T-helper 2 cell treated with Interferon-gamma antibody and Interleukin-4, amounts not matched to agents 100 ng/mL and 5 ng/mL, for 36 hours (primary cell): ENCODE measurements around the gene ARPIN. TPM values are rescaled to one million over a fixed set of nuclear protein-coding genes. Genes with fewer than 3 reads are reported as not detected.
"Not testable (repeated sequence)": the region's sequence is repeated elsewhere in the genome, so short reads cannot be mapped to it uniquely, and the experiment has no call there.

ENCODE experiments used
- intact Hi-C: fragments of 100-400 bp; cut with micrococcal nuclease; formaldehyde crosslinking; loops from one replicate; pipeline ENCODE4 v1.15.1; 2023
- total RNA-seq: library from RNA; stranded (reverse); gene quantifications from 2 replicates; pipeline ENCODE4 v1.2.3, GENCODE V29; 2022

Gene ARPIN
- total RNA-seq, 1 donor from 2014 or later: not detected

DNA sequence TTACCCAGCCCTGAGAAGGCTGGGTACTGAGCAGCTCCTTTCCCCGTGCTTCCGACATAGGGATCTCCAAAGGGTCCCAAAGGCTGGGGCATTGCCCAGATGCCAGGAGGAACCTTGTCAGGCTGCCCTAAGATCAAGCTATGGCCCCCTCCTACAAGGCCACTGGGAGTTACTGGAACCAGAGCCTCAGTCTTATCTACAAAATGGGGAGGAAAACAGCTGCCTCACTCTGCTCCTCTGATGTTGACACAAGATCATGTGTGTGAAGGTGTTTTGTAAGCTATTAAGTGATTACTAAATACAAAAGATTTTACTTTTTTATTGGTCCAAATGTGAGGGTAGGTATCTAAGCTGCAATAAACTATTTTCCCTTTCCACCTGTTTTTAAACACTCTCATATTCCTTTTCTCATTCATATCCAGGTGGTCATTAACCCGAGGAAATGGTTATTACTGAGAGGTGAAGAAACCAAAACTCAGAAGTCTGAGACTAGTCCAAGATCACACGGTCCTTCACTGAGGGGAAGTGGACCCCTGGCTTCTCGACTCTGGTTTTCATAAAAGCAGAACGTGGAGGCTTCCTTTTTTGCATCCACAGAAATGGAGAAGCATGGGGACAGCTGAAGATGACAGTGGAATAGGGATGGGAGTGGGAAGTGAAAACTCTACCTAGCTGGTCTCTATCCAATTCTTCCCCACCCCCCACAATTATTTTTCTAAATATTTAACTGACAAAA lies 1.7 kb downstream of the ARPIN start:
- intact Hi-C loops: no loop called here

DNA sequence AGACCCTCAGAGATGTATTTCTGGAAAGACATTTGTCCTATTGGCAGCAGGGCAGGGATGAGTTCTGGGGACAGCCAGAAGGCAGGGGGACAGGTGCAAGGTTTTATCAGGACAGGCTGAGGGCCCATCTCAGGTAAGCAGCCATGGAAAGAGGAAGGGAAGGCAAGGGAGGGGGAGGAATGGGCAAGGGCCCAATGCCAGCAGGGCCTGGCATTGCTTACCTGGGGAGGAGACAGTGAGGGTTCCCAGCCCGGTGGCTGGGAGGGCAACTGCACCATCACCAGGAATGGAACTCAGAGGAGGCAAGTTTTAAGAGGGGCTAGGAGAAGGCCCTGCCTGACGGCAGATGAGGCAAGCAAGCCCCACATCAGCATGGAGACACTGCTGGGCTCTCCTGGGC lies 3.1 kb downstream of the ARPIN start:
- intact Hi-C loops: no loop called here

DNA sequence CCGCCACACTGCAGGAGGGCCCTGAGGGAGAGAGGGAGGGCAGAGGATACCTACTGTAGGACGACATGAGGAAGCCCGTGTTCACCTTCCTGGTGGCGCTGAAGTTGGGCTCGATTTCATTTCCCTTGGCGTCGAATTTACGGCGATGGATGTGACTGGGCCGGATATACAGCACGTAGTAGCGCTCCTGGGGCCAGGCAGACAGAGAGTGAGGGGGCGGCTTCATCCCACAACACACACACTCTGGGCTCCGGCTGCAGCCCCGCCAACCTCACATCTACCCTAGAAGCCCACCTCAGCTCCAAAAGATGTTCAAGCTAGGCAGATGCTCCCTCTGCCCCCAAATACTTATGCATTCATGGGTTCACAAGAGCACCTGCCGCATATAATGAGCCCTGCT lies 4.5 kb downstream of the ARPIN start:
- intact Hi-C loops: no loop called here

DNA sequence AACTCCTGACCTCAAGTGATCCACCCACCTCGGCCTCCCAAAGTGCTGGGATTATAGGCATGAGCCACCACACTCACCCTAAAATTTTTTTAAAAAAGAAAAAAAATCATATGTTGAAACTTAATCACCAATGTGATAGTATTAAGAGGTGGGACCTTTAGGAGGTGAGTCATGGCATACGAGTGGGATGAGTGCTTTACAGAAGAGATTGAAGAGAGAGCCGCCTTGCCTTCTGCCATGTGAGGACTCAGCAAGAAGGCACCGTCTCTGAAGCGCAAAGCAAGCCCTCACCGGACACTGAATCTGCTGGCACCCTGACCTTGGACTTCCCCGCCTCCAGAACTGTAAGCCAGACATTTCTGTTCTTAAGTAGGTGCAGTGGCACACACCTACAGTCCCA lies 5.5 kb downstream of the ARPIN start:
- intact Hi-C loops: no loop called here

DNA sequence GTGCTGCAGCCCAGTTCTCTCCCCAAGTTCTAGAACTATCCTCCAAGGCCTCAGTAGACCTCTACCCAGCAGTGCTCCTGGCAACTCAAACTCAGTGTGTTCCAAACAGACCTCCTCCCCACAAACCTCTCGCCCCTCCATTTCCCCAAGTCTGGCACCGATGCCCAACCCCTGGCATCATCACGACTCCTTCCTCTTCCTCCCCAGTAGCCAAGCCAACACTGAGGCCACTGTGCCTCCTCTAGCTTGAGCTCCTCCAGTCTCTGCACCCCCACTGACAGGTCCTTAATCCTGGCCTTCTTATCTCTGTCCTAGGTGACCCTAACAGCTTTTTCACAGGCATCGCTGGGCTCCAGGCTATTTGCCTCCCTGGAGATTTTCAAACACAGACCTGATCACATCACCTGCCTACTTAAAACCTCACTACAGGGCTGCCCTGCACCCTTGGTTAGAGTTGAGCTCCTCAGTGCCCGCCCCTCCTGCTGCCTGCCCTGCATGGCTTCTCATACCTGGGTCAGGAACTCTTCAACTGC lies 6.8 kb downstream of the ARPIN start:
- intact Hi-C loops: no loop called here

DNA sequence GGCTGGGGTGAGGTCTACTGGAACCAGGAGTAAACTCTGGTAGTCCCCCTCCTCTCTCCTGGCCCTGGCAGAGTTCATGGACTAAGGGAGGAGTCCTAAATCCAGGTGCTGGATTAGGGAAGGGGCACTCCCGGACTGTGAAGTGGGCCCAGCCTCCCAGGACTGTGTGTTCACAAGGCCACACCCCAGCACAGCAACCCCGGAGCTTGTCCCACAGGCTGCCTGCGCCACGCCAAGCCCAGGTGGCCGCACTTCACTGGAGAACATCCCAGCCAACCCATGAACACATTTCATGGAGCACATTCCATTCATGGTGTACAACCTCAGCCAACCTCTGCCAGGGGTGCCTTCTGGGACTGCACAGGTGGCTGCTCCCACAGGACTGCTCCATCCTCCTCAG lies 8.2 kb downstream of the ARPIN start:
- intact Hi-C loops: no loop called here

DNA sequence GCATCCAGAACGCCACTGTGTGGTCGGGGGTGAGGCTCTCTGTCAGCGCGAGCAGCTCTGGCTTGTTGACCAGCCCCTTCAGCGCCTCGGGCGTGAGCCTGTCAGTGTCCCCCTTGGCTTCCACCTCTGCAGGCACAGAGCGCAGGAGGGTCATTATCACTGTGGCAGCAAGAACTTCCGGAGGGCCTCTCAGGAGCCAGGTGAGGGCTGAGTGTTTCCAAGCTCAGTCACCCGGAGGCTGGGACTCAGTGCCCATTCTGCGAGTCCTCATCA lies 9.0 kb downstream of the ARPIN start:
- intact Hi-C loops: no loop called here

DNA sequence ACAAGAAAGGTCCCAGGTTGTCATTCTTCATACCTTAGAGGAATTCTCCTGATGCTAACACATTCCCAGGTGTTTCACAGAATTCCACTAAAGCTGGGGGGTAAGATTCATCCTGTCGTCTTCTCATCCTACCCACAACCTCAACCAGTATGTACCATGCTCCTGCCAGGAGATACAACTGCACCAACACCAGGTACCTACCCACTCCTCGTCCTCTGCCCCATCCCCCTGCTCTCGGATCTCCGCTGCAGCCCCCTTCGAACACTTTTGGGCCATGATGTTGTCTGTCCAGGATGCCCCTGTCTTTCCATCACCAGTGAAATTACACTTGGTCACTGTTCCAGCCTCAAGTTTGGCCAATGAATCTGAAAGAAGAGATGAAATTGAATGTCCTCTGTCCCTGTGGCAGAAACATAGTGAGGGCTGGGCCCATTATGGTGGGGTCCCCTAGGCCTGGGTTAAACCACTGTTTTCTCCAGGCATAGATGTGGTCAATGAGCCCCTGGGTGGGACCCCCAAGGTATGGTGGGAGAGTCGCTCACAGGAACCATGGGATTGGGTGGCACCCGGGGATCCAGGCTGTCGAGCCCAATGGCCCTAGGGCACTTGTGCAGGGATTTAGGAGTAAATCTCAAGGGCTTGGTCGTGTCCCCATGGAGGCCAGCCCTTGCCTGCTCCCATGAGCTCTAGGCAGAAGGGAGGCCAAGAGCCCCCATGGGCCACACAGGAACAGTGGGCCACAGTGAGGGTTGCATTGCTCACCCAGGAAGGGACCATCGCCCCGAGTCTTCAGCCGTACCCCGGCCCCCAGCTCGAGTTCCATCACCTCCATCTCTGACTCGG lies 9.5 kb downstream of the ARPIN start:
- intact Hi-C loops: no loop called here

DNA sequence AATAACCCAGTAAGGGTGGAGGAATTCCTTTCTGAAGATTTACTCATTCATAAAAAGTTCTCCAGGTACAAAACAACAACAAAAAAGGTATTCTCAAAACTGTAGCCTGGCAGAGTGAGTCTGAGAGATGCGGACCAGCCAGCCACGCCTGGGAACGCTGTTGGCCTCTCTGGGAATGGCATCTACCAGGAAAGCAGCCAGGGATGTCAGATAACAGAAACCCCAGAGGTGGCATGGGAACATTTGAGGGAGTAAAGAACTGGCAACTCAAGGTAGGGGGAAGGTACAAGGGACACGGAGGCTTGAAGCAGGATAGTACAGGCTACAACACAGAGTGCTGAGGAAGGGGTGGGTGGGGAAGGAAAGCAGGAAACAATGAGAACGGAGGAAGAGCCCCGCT lies 11.9 kb downstream of the ARPIN start:
- intact Hi-C loops: no loop called here

DNA sequence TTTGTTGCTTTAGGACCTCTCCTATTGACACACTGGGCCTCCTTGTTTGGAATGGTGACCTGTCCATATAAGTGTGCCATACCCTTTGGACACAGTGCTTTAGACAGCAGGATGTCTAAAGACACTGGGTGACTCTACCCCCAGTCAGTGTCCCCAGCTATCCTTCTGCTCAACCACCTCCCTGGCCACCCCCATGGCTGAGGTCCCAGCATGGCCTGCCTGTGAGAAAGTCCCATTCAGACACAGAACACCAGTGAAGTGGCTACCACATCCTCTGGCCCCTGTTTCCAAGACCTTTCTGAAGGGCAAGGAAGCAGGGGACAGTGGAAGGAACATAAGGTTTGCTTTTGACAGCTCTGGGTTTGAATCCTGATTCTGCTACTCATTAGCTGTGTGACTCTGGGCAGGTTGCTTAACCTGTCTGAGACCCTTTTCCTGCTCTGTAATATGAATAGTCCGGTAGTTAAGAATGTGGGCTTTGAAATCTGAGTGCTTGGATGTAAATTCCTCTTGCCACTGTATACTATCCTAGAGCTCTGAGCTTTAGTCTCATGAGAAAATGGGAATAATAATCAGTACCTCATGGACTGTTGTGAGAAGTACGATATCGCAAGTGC lies 12.7 kb downstream of the ARPIN start:
- intact Hi-C loops: loop anchor here (2.0 to 10.0 kb wide), 3 partner anchors 71 to 332 kb away; partner anchors contain the start of genes CIB1, GDPGP1 and ZNF710

DNA sequence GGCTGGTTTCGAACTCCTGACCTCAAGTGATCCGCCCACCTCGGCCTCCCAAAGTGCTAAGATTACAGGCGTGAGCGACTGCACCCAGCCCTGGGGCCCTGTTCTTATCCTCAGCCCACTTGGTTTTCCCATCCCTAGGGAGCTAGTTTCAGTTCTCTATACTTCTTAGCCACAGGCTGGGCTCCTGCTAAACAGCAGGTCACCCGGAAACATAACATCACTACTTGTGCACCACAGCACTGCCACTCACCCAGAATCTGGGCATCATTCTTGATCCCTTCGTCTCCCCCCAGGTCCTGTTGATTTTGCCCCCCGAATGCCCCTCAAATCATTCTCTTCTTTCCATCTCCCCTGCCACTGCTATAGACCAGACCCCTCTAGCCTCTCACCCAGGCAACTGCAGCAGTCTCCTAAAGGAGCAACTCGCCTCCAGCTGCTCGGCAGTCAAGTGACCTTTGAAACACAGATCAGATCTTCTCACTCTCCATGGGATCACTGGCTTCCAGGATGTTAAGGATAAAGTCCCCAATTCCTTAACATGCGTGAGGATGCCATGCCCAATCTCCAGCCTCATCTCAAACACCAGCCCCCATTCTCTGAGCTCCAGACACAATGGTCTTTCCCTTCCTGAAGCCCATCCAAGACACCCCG lies 13.3 kb downstream of the ARPIN start:
- intact Hi-C loops: loop anchor here (2.0 to 10.0 kb wide), 3 partner anchors 71 to 333 kb away; partner anchors contain the start of genes CIB1, GDPGP1 and ZNF710

DNA sequence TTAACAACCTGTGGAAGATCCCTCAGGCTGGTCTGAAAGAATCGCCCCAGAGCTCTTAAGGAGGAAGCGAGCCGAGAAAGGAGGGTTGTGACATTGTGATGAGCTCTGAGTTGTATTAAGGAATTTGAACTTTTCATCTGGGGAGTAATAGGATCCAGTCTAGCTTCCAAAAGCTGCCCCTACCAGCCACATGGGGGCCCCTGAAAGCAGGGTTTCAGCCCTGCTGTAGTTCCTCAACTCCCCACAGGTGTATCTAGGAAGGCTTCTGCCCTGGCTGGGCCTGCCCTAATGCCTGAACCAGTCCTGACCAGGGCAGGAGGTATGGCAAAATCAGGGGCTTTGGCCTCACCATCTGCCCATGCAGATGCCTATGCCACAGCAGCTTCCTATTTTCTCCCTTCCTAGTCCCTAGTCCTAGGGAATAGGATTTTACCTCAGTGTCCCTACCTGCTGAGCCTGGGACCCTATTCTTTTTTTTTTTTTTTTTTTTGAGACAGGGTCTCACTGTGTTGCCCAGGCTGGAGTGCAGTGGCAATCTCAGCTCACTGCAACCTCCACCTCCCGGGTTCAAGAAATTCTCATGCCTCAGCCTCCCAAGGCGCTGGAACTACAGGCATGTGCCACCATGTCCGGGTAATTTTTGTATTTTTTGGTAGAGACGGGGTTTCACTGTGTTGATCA lies 14.0 kb downstream of the ARPIN start:
- intact Hi-C loops: loop anchor here (1.0 to 10.0 kb wide), 4 partner anchors 72 to 334 kb away; partner anchors contain the start of genes CIB1, GDPGP1 and ZNF710

DNA sequence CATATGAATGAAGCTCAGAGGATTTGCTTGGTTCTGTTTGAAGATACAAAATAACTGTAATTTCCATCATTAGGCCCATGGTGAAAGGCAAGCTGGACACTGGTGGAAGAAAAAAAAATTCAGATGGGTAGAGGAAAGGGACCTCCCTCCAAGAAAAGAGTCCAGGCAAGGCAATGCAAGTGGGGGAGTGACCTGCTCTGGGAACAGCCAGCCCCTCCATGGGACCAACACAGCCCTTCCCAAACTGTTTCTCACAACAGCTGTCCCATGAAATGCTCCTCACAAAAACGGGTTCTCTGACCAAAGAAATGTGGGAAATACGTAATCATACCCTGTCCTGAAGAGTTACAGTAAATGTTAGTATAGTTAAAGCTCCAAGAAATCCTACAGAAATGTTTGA lies 14.6 kb downstream of the ARPIN start:
- intact Hi-C loops: loop anchor here (1.0 to 10.0 kb wide), 4 partner anchors 73 to 334 kb away; partner anchors contain the start of genes CIB1, GDPGP1 and ZNF710

DNA sequence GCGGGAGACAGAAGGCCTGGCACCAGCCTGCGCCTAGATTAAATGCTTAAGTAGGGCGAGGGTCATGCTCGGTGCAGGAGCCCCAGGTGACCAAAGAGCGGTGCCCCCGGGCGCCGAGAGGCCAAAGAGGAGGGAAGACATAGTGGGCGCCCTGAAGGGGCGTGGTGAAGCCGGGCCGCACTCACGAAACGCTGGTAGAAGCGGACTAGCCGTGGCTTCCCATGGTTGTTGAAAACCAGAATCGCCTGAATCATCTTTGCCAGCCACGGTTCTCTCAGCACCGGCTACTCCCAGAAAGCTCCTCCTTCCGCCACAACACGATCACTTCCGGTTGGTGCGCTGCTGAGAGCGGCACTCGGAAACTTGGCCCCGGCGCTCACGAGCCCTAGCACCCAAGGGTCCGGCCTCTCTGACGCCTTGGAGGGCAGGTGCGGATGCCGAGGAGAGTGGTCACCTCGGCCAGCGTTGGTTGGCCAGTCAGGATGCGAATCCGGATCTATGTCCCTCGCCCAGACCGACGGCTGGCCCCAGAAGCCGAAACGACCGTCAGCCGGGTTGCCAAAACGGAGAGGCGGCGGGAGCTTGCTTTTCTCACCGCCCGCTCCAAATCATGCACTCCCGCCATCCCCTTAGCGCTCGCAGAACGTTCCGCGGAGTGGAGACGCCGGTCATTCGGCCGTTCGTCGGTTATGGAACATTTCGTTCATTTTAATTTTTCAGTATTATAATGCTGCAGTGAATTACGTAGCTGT lies 18.9 kb downstream of the ARPIN start, which contains the start of gene AP3S2:
Gene AP3S2, minus strand, starts transcription at position 299 of the 752 bp plus-strand sequence. Its CDS starts 45 bp downstream, at position 254.
- intact Hi-C loops: loop anchor here (1.0 to 10.0 kb wide), 4 partner anchors 111 to 203 kb away; partner anchors contain the start of genes MESP1 and ZNF710

DNA sequence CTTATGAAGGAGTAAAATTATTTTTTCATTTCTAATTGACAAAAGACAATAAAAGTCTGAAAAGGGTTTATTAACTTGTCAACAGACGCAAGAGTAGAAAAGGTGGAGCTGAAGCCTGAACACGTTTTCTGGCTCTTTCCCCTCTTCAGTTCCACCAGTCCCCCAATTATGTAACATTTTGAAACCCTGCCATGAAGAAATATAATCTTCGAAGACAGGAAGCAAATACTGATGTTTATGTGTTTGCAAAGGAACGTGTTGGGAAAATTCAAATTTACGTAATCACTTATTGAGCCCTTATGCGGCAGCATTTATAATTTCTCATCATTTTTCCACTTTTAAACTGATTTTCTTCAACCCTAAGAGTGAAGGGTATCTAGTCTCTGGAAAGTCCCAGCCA lies 19.7 kb downstream of the ARPIN start:
- intact Hi-C loops: loop anchor here (5.0 to 10.0 kb wide), 2 partner anchors 112 to 141 kb away; partner anchors contain the start of genes MESP1 and ZNF710

DNA sequence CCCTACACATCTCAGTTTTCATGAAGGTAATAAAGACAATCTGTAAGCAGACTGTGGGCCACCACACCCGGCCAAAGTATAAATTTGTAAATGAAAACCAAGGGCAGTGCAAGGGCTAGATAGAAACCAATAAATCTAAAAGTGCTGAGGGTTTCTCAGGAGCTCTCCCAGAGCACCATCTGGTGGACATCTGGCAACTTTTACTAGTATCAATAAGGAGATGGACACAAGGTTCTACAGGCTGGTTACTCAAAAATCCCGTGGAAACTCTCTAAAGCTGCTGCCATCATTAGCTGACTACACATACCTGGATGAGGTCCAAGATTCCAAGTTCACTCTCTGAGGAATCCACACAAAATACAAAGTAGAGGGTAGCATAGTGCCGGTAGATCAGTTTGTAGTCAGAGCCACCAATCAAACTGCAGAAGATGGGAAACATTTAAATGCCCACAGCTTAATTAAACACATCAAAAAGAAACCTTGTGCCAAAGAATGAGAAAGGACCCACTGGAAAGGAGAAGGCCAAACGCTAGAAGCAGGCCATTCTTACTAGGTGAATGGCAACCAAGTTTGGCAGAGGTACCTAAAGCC lies 24.4 kb downstream of the ARPIN start:
- intact Hi-C loops: no loop called here

DNA sequence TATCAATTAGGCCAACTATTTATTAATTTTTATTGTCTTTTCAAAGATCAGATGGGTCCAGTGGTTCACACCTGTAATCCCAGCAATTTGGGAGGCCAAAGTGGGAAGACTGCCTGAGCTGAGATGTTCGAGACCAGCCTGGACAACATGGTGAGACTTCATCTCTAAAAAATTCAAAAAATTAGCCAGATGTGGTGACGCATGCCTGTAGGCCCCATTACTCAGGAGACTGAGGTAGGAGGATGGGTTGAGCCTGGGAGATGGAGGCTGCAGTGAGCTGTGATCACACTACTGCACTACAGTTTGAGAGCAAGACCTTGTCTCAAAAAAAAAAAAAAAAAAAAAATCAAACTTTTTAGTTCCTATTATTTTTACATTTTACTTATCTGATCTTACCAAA lies 27.1 kb downstream of the ARPIN start:
- intact Hi-C loops: no loop called here

DNA sequence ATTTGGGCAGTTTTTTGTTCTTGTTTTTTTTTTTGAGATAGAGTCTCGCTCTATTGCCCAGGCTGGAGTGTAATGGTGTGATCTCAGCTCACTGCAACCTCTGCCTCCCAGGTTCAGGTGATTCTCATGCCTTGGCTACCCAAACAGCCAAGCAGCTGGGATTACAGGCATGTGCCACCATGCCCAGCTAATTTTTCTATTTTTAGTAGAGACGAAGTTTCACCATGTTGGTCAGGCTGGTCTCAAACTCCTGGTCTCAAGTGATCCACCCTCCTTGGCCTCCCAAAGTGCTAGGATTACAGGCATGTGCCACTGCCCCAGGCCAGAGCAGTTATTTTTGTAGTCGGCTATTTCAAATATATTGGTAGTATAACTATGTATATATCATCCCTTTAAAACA lies 27.6 kb downstream of the ARPIN start:
- intact Hi-C loops: not testable (repeated sequence)

DNA sequence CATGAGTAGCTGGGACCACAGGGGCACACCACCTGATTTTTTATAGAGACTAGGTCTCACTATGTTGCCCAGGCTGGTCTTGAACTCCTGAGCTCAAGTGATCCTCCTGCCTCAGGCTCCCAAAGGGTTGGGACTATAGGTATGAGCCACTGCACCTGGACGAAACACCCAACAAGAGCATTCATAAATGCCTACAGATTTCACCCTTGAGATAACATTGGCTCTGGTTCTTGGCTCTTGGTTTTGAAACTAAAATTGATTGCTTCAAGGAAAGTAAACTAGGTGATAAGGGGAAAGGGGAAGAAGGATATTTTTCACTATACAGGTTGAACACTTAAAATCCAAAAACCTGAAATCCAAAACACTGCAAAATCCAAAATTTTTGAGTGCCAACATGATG lies 29.2 kb downstream of the ARPIN start:
- intact Hi-C loops: no loop called here
